Liver (tissue), 9 donors: ENCODE data around the gene SYNM. TPM values are rescaled to one million over a fixed set of nuclear protein-coding genes. Genes with fewer than 3 reads are reported as not detected.

Experiments
- DNase-seq: peaks from one replicate; pipeline ENCODE4 v3.0.0-alpha.2; 2017; ENCODE audit warnings: low spot score
- H3K27ac ChIP-seq, 2 donors: one replicate each; pipeline ENCODE4 v1.7.0; 2013; ENCODE audit warnings: inconsistent platforms in 2 of 2, low read length in 2 of 2, control low read depth in 1 of 2, low read depth in 1 of 2, mild to moderate bottlenecking in 1 of 2
- H3K27me3 ChIP-seq, 4 donors: one replicate each; pipeline versions ENCODE4 v1.6.1 to v1.7.0; 2013; ENCODE audit warnings: low read length in 3 of 4, inconsistent platforms in 1 of 4, mild to moderate bottlenecking in 1 of 4, moderate library complexity in 1 of 4; ENCODE audit not compliant: control insufficient read depth in 4 of 4, insufficient read depth in 4 of 4
- H3K36me3 ChIP-seq, 4 donors: one replicate each; pipeline versions ENCODE4 v1.6.1 to v1.7.0; 2013; ENCODE audit warnings: low read length in 3 of 4, mild to moderate bottlenecking in 3 of 4, low read depth in 1 of 4, moderate library complexity in 1 of 4; ENCODE audit not compliant: control insufficient read depth in 4 of 4, insufficient read depth in 3 of 4
- H3K4me1 ChIP-seq, 4 donors: one replicate each; pipeline versions ENCODE4 v1.6.1 to v1.7.0; 2013; ENCODE audit warnings: low read length in 3 of 4, mild to moderate bottlenecking in 3 of 4, moderate library complexity in 1 of 4; ENCODE audit not compliant: control insufficient read depth in 4 of 4, insufficient read depth in 4 of 4
- H3K4me3 ChIP-seq, 3 donors: one replicate each; pipeline versions ENCODE4 v1.6.1 to v1.7.0; 2013; ENCODE audit warnings: low read length in 3 of 3, control low read depth in 1 of 3, low read depth in 1 of 3, mild to moderate bottlenecking in 1 of 3
- H3K9ac ChIP-seq, 2 donors: one replicate each; pipeline ENCODE4 v1.7.0; 2013; ENCODE audit warnings: low read length in 2 of 2, mild to moderate bottlenecking in 2 of 2, moderate library complexity in 2 of 2, control low read depth in 1 of 2, low read depth in 1 of 2
- H3K9me3 ChIP-seq, 4 donors: one replicate each; pipeline versions ENCODE4 v1.6.1 to v1.7.0; 2013; ENCODE audit warnings: low read length in 3 of 4; ENCODE audit not compliant: control insufficient read depth in 4 of 4
- EGR1 ChIP-seq, 2 donors: IDR thresholded peaks; 2 replicates each; pipeline ENCODE4 v1.6.1; 2016 to 2018; ENCODE audit warnings: antibody characterized with exemption in 2 of 2, low read depth in 2 of 2
- FOXA1 ChIP-seq: IDR thresholded peaks from 2 replicates; pipeline ENCODE4 v1.6.1; 2016; ENCODE audit warnings: antibody characterized with exemption
- FOXA2 ChIP-seq: IDR thresholded peaks from 2 replicates; pipeline ENCODE4 v1.6.1; 2016; ENCODE audit warnings: antibody characterized with exemption
- GABPA ChIP-seq, 2 donors: IDR thresholded peaks in 1 of 2; conservative IDR thresholded peaks in 1 of 2; 2 replicates each; pipeline ENCODE4 v1.6.1; 2016; ENCODE audit warnings: antibody characterized with exemption in 2 of 2, mild to moderate bottlenecking in 1 of 2, moderate library complexity in 1 of 2
- HNF4A ChIP-seq, 2 donors: conservative IDR thresholded peaks; 2 replicates each; pipeline ENCODE4 v1.6.1; 2016; ENCODE audit warnings: antibody characterized with exemption in 2 of 2, mild to moderate bottlenecking in 2 of 2
- HNF4G ChIP-seq: IDR thresholded peaks from 2 replicates; pipeline ENCODE4 v1.6.1; 2016; ENCODE audit warnings: antibody characterized with exemption
- JUND ChIP-seq, 2 donors: IDR thresholded peaks; 2 replicates each; pipeline ENCODE4 v1.6.1; 2016; ENCODE audit warnings: antibody characterized with exemption in 2 of 2
- NR2F2 ChIP-seq: IDR thresholded peaks from 2 replicates; pipeline ENCODE4 v1.6.1; 2016; ENCODE audit warnings: antibody characterized with exemption
- RAD21 ChIP-seq, 2 donors: IDR thresholded peaks; 2 replicates each; pipeline ENCODE4 v1.6.1; 2016; ENCODE audit warnings: antibody characterized with exemption in 2 of 2, mild to moderate bottlenecking in 2 of 2
- RXRA ChIP-seq, 2 donors: IDR thresholded peaks; 2 replicates each; pipeline ENCODE4 v1.6.1; 2017 to 2018; ENCODE audit warnings: antibody characterized with exemption in 2 of 2, mild to moderate bottlenecking in 1 of 2
- SP1 ChIP-seq: IDR thresholded peaks from 2 replicates; pipeline ENCODE4 v1.6.1; 2018; ENCODE audit warnings: antibody characterized with exemption, mild to moderate bottlenecking
- TAF1 ChIP-seq: conservative IDR thresholded peaks from 2 replicates; pipeline ENCODE4 v1.6.1; 2016; ENCODE audit warnings: antibody characterized with exemption, mild to moderate bottlenecking
- YY1 ChIP-seq: IDR thresholded peaks from 2 replicates; pipeline ENCODE4 v1.6.1; 2016; ENCODE audit warnings: antibody characterized with exemption, mild to moderate bottlenecking
- WGBS: extraction: QIAGEN DNeasy Blood & Tissue Kit; methylation state at CpG from one replicate; pipeline ENCODE4 v1.1.7; 2013; 5-methylcytosine and 5-hydroxymethylcytosine counted together
- polyA plus RNA-seq, 2 donors: library from polyadenylated mRNA; stranded (reverse) in 1 of 2; unstranded in 1 of 2; fragments of 200-250 nt in 1 of 2; fragments of >200 nt in 1 of 2; fragmentation: Nextera tagmentation in 1 of 2; extraction: Ambion mirVana in 1 of 2; gene quantifications; one replicate each; pipeline versions ENCODE4 v1.2.1 to v1.2.3, GENCODE V29; 2013 to 2015
- total RNA-seq, 2 donors: library from RNA; depleted of rRNA; stranded (reverse); fragments of >200 nt; gene quantifications; one replicate each; pipeline ENCODE4 v1.2.3, GENCODE V29; 2014
- TF ChIP-seq, protein P1 (sequence below): IDR thresholded peaks from 2 replicates; pipeline ENCODE4 v1.6.1; 2016; ENCODE audit warnings: antibody characterized with exemption
- TF ChIP-seq, protein P2 (sequence below): IDR thresholded peaks from 2 replicates; pipeline ENCODE4 v1.6.1; 2016; ENCODE audit warnings: antibody characterized with exemption
- TF ChIP-seq, protein P3 (sequence below): IDR thresholded peaks from 2 replicates; pipeline ENCODE4 v1.6.1; 2016; ENCODE audit warnings: antibody characterized with exemption, mild to moderate bottlenecking
- TF ChIP-seq, protein P4 (sequence below): fragments of 150-350 bp; IDR thresholded peaks from 2 replicates; pipeline ENCODE4 v1.5.1; 2017; ENCODE audit warnings: improper control_type of control experiment, low read depth, low read length; ENCODE audit not compliant: missing input control
- TF ChIP-seq, protein P5 (sequence below): IDR thresholded peaks from 2 replicates; pipeline ENCODE4 v1.6.1; 2016; ENCODE audit warnings: antibody characterized with exemption
- donor health status: healthy.
- donor health status: healthy.
- donor health status: healthy.
- donor health status: healthy.
- donor health status: healthy.

SYNM gene
- total and polyA plus RNA-seq, 4 donors, result 0.39 to 6.4 (median 1.2) TPM

- 91% methylated on average over 6 of the region's 6 CpGs for WGBS
- Histone ChIP-seq H3K27me3 (no peaks in the 10 kb centered on the region), H3K9me3 (no peaks in the 10 kb centered on the region), H3K36me3 (peaks cover 0 to 12% (median 5%) of the 10 kb centered on the region in 4 donors), H3K27ac (no peak overlapping the region), H3K4me1 (peaks cover 0 to 6% (median 3%) of the 10 kb centered on the region in 4 donors), H3K9ac (no peak overlapping the region), H3K4me3 (no peak overlapping the region)
- DNase-seq, result no peak
- TF ChIP-seq, protein P1, sequence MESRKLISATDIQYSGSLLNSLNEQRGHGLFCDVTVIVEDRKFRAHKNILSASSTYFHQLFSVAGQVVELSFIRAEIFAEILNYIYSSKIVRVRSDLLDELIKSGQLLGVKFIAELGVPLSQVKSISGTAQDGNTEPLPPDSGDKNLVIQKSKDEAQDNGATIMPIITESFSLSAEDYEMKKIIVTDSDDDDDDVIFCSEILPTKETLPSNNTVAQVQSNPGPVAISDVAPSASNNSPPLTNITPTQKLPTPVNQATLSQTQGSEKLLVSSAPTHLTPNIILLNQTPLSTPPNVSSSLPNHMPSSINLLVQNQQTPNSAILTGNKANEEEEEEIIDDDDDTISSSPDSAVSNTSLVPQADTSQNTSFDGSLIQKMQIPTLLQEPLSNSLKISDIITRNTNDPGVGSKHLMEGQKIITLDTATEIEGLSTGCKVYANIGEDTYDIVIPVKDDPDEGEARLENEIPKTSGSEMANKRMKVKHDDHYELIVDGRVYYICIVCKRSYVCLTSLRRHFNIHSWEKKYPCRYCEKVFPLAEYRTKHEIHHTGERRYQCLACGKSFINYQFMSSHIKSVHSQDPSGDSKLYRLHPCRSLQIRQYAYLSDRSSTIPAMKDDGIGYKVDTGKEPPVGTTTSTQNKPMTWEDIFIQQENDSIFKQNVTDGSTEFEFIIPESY, result no peak
- TF ChIP-seq FOXA2, result no peak
- TF ChIP-seq RAD21 (IDR thresholded peaks at IDR 0.05), result no peak
- TF ChIP-seq, protein P2, sequence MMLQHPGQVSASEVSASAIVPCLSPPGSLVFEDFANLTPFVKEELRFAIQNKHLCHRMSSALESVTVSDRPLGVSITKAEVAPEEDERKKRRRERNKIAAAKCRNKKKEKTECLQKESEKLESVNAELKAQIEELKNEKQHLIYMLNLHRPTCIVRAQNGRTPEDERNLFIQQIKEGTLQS, result no peak
- TF ChIP-seq, protein P3, sequence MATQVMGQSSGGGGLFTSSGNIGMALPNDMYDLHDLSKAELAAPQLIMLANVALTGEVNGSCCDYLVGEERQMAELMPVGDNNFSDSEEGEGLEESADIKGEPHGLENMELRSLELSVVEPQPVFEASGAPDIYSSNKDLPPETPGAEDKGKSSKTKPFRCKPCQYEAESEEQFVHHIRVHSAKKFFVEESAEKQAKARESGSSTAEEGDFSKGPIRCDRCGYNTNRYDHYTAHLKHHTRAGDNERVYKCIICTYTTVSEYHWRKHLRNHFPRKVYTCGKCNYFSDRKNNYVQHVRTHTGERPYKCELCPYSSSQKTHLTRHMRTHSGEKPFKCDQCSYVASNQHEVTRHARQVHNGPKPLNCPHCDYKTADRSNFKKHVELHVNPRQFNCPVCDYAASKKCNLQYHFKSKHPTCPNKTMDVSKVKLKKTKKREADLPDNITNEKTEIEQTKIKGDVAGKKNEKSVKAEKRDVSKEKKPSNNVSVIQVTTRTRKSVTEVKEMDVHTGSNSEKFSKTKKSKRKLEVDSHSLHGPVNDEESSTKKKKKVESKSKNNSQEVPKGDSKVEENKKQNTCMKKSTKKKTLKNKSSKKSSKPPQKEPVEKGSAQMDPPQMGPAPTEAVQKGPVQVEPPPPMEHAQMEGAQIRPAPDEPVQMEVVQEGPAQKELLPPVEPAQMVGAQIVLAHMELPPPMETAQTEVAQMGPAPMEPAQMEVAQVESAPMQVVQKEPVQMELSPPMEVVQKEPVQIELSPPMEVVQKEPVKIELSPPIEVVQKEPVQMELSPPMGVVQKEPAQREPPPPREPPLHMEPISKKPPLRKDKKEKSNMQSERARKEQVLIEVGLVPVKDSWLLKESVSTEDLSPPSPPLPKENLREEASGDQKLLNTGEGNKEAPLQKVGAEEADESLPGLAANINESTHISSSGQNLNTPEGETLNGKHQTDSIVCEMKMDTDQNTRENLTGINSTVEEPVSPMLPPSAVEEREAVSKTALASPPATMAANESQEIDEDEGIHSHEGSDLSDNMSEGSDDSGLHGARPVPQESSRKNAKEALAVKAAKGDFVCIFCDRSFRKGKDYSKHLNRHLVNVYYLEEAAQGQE, result no peak
- TF ChIP-seq, protein P4, sequence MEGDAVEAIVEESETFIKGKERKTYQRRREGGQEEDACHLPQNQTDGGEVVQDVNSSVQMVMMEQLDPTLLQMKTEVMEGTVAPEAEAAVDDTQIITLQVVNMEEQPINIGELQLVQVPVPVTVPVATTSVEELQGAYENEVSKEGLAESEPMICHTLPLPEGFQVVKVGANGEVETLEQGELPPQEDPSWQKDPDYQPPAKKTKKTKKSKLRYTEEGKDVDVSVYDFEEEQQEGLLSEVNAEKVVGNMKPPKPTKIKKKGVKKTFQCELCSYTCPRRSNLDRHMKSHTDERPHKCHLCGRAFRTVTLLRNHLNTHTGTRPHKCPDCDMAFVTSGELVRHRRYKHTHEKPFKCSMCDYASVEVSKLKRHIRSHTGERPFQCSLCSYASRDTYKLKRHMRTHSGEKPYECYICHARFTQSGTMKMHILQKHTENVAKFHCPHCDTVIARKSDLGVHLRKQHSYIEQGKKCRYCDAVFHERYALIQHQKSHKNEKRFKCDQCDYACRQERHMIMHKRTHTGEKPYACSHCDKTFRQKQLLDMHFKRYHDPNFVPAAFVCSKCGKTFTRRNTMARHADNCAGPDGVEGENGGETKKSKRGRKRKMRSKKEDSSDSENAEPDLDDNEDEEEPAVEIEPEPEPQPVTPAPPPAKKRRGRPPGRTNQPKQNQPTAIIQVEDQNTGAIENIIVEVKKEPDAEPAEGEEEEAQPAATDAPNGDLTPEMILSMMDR, result no peak
- no peak for TF ChIP-seq HNF4A (conservative IDR thresholded peaks at IDR 0.05)
- no peak for TF ChIP-seq GABPA (IDR thresholded peaks at IDR 0.05 in 1 of 2, conservative IDR thresholded peaks at IDR 0.05 in 1 of 2)
Measured at GRCh38 chr15:99167640-99168039, 62.8 kb downstream of the SYNM start.

GRCh38 chr15:99168601-99169580, 64.0 kb downstream of the SYNM start:
- H3K9ac ChIP-seq, result no peak overlapping the region
- H3K36me3 ChIP-seq, result peaks cover 0 to 12% (median 6%) of the 10 kb centered on the region in 4 donors

More at GRCh38 chr15:99168601-99169580, 64.0 kb downstream of the SYNM start:
- H3K9me3 ChIP-seq, result no peaks in the 10 kb centered on the region
- peak overlapping the region; percentile 29 to 58 for H3K27ac ChIP-seq
- H3K27me3 ChIP-seq, result no peaks in the 10 kb centered on the region
- no peak for DNase-seq
- whole genome bisulfite sequencing, result 97% methylated on average over 5 of the region's 5 CpGs
- H3K4me1 ChIP-seq, result peaks cover 0 to 6% (median 3%) of the 10 kb centered on the region in 4 donors
- TF ChIP-seq, protein P2, result no peak
- TF ChIP-seq HNF4G (no peak), YY1 (no peak), NR2F2 (no peak), JUND (IDR thresholded peaks at IDR 0.05) (no peak), SP1 (no peak), GABPA (IDR thresholded peaks at IDR 0.05 in 1 of 2, conservative IDR thresholded peaks at IDR 0.05 in 1 of 2) (no peak), HNF4A (conservative IDR thresholded peaks at IDR 0.05) (no peak), FOXA2 (no peak), RXRA (IDR thresholded peaks at IDR 0.05) (no peak), FOXA1 (no peak), TAF1 (no peak), RAD21 (IDR thresholded peaks at IDR 0.05) (no peak), EGR1 (IDR thresholded peaks at IDR 0.05; ENCODE audit: low read depth in 2 of 2) (no peak)
- TF ChIP-seq, protein P3, result no peak
- TF ChIP-seq, protein P5, sequence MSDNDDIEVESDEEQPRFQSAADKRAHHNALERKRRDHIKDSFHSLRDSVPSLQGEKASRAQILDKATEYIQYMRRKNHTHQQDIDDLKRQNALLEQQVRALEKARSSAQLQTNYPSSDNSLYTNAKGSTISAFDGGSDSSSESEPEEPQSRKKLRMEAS, result no peak
- no peak overlapping the region for H3K4me3 ChIP-seq
